NCI-H2196 (cell line): Measurements from ENCODE around the gene GFRA4.

Experiments
- DNase-seq: peaks from one replicate; lab custom pipeline; 2025; ENCODE audit not compliant: unreplicated experiment; lab: John Stamatoyannopoulos, UW

The GFRA4 gene

DNA sequence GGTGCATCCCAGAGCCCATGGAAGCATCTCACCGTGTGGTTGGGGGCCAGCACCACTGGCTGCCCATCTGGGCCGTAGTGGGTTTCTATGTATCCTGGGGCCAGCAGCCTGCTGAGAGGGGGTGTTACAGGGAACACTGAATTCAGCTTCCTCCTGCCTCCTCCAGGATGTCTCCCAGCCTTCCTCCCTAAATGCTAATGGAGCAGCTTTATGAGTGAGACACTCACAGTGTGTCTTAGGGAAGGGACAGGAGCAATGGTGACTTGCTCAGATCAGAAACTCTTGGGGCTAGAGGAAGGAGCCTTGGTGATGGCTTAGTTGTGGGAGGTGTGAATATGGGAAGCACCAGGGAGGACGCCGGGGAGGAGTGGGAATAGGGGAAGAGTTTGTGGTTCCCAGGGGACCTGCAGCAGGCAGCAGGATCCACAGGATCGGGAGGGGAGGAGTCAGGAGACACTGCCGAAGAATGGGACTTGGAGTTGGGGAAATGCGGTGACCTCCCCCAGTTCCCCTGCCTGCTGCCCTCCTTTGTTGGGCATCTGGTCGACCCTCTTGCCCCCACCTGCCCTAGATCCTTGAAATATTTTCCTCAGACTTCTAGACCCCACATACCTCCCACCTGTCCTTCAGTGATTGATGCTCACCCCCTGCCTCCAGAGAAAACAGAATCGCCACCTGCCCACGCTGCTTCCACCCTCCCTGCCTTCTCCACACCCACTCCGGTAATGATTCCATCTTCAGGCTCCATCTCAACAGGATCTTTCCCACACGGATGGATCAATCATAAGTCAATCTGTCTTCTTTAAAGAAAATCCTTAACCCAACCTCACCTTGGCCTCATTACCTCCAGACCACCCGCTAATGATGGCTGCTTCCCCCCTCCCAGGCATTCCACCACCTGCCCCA is 12.0 kb upstream of the GFRA4 start:
- DNase-seq: no peak

DNA sequence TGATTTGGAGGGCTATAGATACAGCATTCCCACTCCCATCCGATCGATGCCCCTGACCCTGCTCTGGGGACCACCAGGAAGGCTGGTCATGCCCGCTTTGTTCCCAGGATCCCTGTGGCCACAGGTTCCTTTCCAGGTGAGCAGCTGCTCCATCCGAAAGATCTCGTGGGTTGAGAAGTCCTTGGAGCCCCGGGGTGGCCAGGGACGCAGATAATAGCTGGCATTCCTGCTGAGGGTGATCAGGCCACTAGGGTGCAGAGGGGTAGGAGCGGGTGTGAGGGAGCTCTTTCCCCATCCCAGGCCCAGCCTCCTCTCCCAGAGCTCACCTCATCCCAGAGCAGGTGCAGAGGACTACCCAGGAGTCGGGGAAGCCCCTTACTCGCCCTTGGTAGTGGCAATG is 11.2 kb upstream of the GFRA4 start:
- DNase-seq: no peak

DNA sequence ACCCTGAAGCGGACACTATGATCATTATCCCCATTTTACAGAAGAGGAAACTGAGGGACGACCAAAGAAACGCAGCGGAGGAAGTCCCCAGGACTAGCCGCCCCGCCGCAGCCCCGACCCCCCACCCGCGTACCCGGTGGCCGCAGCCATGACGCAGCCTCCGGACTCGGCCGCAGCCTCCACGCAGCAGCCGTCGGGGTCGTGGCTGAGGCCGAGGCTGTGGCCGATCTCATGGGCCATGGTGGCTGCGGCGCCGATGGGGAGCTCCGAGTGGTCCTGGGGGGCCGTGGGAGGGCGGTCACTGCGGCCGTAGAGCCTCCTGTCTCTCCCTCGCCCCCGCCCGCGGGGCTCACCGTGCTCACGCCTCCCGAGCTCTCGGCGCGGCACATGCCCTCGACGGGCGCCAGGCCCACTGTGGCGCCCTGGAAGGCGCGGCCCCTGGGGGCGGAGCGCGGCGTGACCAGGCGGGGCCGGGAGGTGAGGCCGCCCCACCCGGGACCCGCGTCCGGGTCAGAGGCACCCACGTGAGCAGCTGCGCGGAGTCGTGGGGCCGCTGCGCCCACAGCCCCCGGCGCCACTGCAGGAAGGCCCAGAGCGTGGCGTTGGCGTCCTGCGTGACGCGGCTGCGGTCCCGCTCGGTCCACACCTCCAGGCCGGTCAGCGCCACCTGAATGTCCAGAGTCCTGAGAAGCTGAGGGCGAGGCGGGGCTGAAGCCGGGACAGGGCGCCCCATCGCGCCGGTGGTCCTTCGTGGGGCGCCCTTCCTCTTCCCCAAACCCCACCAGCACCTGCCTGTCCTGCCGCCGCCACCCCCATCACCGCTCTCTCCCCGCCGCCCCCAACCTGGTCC is 10.2 kb upstream of the GFRA4 start:
- no peak for DNase-seq

DNA sequence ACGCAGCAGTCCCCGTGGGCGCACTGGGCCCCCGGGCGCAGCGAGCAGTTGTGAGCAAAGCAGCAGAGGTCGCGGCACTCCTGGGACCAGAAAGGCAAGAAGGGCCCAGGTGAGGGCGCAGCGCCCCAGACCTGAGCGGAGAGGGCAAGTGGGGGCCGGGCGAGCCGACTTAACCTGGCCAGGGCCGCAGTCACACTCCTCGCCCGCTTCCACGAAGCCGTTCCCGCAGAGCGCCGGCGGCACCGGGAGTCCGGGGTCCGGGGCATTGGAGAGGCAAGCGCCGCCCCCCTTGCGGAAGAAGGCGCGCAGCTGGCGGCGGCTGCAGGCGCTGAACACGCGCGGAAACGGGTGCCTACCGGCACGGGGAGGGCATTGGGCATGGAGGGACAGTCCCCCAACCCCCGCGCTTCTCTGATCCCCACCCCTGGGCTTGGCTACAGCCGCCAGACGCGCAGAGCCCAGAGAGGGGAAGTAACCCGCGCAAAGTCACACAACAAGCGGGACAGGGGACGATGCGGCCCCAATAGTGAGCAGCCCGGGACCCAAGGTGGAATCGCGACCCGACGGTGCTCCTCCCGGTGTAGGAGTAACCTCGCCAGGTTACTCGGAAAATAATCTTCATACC is 9.5 kb upstream of the GFRA4 start:
- DNase-seq: no peak

DNA sequence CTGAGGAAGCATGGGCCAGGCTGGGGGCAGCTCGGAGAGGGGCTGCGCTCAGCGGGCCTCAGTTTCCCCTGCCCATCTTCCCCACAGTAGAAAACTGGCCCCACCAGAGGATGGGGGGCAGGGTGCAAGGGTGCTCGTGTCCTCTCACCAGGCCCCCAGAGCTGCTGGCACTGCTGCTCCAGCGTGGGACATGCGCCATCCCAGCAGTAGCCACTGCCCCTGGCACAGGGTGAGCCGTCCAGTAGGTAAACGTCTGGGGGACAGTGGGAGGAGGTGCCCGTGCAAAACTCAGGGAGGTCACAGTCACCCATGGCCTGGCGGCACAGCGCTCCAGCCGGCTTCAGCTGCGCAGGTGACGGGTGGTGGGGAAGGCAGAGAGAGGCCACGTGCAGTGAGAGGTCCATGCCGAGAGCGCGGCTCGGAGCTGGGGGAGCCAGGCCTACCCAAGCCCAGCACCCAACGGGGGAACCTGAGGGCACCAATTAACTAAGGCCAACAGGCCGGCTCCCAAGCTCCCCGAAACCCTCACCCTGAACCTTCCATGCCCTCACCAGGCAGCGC is 8.9 kb upstream of the GFRA4 start:
- DNase-seq: no peak

DNA sequence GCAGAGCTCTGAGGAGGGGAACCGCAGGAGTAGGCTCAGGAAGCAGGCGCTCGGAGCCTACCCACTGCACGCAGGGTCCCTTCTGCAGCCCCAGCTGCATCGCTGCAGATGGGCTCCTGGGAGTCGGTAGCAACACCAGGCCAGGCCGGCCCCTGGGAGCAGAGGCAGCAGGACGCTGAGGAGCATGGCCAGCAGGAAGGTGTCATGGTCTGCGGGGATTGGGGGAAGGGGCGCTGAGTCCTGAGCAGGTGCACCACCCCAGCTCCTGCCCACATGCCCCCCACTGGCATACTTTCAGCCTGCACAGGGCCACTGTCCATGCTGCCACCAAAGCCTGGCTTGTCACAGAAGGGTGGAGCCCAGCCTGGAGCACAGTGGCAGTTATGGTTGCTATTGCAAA is 7.7 kb upstream of the GFRA4 start:
- DNase-seq: no peak

DNA sequence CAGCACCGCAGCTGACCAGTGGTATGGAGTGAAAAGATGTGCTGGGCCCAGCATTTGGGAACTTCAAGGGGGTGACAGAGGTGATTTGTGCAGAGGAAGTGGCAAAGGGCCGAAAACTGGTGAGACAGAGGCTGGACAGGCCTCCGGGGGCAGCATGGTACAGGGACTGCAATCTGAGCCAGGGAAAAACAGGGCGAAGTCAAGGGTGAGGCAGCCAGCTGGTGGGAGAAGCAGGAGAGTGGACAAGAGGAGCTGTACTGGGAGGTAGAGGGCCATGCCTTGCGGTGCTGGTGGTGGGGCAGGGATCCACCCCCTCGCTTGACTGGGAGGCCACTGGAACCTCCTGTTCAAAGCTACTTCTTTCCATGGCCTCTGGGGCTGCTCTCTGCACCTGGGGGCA is 7.3 kb upstream of the GFRA4 start:
- no peak for DNase-seq

DNA sequence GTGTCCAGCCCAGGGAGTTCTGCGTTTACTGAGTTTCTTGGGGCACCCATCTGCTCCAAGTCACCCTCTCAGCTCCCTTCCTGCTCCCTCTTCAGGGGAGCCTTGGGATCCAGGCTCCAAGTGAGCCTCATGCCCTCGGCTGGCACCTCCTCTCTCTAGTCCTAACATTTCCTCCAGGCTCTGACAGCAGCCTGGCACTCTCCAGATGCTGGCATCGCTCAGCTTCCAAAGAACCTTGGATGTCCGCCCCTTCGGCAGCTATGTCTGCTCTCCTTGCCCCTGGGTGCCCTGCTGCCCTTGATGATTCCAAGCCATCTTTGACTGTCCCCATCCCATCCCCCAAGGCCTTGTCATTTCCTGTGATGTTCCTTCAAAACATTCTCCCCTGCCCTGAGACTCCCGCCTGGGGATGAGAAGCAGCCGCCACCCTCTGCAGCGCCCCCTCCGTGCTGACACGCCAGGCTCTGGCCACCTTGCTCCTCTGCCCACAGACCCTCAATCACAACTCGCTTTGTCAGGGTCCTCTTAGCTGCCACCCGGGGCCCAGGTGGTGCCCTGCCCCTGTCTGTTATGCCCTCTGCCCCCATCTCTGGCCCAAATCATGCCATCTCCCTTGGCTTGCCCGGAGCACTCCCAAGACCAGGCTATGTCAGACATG is 6.6 kb upstream of the GFRA4 start:
- no peak for DNase-seq

DNA sequence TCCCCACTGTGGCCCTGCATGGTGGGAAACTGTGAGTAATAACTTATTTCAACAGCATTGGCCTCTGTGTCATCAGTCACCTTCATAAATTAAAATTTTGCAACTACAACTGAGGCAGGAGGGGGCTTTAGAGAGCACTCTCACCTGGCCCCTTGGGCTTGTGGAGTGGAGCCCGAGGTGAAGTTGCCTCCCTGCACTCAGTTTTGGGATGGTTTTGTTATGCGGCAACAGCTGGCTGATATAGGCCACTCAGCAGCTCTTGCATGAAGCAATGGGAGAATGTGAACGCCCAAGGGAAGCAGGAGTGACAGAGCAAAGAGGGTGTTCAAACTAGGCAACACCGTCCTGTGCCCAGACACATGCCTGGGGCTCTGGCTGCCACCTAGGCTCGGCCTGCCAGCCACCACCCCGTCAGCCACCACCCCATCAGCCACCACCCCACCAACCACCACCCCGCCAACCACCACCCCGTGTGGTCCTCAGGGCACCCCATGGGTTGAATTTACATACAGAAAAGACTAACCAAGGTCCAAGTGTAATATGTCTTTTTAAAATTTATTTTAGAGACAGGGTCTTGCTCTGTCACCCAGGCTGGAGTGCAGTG is 4.3 kb upstream of the GFRA4 start:
- no peak for DNase-seq

DNA sequence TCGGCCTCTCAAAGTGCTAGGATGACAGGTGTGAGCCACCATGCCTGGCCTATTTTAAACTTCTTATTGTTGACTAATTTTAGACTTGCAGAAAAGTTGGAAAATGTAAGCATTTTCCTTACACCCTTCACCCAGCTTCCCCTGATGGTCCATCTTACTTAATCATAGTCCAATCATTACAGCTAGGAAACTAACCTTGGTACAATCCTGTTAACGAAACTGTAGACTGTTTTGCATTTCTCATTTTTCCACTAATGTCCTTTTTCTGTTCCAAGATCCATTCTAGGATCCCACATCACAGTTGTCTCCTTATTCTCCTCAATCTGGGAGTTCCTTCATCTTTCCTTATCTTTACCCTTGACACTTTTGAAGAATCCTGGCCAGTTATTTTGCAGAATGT is 659 bp upstream of the GFRA4 start:
- no peak for DNase-seq

DNA sequence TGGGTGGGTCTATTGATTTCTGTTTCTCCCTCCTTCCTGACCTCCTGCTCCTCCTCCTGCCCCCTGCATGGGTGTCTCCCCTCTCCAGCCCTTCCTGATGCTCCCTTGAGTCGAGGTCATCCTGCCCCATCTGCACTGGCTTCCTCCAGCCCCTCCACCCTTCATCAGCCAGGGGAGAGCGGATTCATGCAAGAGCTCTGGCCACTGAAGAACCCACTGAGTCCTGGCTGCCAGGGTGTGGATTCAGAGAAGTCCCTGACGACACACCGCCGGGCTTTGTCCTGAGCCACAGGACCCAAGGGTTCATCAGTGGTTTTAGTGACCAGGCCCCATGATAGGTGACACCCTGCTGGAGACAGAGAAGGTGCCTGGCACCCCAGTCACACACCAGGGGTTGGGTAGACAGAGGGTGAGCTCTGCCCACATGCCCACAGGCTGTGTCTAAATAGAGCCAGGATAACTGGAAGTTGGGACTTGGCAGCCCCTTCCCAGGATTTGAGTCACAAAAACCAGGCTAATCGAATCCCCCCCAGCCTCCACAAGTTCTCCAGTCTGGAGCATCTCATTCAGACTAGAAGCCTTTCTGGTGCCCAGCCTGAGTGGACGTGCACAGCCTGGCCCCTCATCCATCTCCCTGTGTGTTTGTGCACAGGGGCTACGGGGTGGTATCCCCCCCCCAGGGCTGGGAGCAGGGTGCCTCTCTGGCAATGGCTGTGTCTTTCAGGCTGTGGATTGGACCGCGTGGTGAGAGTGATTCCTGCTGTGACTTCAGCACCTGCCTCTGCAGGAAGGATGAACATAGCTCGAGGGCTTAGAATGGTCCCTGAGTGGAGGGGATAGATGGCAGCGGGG is 1.2 kb downstream of the GFRA4 start:
- no peak for DNase-seq

DNA sequence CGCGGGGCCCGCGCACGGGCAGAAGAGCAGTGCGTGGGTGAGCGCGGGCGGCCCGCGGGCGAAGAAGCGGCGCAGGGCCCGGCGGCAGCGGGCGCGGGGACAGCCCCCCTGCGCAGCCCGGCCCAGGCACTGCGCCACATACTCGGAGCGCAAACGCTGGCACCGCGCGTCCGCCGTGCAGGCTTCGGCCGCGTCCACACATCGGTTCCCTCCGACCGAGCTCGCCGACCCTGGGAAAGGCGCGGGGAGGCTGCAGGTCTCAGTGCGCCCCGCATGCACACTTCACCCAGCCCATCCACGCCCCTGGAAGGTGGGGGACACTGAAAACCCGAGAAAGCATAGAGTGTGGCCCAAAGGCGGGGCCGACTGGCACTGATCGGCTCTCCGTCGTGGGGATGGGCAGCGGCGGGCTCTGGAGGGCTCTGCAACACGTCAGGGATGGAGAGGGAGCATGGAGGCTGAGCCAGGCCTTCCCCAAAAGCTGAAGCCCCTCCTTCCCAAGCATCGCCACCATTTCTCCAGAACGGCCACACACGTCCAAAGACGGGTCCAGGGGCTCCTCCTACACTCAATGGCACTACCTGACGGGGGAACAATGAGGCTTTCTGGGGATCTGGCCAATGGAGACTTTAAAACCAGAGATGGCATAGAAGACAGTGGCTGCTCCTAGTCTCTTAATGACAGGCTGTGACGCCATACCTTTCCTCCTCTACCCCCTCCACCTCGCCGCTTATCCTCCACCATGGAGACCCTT is 2.0 kb downstream of the GFRA4 start:
- DNase-seq: no peak

DNA sequence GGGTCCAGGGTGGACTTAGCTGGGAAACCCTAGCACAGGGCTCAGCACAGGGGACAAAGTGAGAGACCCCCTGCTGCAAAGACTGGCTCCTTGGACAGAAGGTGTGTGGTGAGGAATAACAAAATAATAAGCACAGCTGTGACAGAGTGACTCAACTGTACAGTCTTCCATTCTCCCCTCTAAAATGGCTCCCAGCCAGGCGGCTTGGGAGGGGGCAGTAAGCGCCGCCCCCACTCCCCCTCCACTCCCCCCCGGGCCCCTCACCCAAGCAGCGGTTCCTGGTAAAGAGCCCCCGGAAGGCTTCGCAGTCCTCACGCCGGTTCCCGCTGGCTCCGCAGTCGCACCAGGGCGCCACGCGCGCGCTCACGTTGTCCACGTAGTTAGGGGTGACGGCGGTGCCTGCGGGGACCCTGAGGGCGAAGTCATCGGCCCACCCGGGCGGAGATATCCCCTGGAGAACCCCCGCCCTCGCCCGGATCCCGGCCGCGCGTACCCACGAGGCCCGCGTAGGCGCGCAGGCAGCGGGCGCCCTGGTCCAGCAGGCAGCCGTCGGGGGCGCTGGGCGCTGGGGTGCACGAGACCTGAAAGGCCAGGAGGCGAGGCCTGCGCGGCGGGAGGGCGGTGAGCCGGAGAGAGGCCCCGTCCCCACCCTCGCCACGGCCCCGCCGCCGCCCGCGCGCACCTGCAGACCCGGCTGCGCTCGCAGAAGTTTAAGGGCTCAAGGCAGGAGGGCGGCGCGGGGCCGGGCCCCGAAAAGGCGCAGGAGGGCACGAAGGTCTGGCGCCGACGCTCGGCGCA is 2.7 kb downstream of the GFRA4 start:
- no peak for DNase-seq

DNA sequence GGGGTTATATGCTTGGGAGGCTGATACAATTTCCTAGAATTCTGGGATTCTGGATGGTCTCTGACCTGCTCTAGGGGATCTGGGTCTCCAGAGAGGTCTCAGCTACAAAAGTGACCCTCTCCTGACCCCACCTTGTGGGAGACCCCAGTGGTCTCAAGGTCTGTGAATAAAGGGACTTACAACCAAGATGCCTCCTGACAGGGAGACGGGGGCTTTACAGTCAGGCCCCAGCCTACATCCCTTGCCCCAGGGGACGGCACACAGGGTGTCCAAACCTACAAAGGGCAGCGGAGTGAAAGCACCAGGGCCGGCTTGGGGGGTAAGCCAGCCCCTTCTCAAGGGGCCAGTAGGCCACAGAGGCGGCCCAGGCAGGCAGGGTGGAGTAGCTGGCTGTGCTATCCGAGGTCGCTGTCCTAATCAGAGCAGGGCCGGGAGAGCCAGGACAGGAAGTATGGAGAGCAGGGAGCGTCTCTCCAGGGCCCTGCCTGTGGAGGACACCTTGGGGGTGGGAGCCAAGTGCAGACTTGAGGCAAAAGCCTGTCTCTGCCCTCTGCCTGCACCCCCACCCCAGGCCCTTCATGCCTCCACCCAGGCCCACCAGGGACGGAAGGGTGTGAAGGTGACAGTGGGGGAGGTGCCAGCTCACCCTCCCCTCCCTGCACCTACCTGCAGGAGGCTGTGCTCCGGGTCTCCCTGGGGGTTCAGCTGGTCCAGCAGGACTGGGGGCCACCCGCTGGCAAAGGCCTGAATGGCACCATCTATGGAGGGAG is 3.5 kb downstream of the GFRA4 start:
- DNase-seq: no peak

DNA sequence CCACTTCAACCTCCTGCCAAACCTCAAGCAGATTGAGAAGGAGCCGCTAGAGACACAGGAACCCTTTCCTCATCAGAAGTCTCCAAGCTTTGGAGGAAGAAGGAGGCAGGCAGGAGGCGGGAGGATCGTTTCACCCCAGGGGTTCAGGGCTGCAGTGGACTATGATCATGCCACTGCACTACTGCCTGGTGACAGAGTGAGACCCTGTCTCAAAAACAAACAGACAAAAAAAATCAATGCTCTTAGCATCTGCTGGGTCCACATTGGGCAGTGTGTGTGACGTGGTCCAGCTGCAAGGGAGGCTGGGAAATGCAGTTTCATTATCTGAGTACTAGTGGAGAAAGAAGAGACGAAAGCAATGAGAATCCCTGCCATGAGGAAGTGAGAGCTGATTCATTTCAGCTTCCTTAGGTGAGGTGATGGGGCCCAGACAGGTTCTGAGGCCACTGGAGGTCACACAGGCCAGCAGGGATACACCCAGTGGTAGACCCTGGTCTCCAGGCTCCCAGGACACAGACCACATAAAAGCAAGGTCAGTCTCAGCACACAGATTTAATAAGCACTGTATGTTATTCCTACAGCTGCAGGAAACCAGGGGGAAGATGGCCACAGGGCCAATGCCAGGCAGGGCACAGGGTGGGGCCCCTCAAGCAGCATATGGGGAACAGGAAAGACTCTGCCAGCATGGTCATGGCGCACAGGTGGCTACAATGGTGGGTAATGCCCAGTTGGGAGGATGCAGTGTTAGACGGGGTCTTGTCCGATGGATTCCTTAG is 4.3 kb downstream of the GFRA4 start:
- no peak for DNase-seq

DNA sequence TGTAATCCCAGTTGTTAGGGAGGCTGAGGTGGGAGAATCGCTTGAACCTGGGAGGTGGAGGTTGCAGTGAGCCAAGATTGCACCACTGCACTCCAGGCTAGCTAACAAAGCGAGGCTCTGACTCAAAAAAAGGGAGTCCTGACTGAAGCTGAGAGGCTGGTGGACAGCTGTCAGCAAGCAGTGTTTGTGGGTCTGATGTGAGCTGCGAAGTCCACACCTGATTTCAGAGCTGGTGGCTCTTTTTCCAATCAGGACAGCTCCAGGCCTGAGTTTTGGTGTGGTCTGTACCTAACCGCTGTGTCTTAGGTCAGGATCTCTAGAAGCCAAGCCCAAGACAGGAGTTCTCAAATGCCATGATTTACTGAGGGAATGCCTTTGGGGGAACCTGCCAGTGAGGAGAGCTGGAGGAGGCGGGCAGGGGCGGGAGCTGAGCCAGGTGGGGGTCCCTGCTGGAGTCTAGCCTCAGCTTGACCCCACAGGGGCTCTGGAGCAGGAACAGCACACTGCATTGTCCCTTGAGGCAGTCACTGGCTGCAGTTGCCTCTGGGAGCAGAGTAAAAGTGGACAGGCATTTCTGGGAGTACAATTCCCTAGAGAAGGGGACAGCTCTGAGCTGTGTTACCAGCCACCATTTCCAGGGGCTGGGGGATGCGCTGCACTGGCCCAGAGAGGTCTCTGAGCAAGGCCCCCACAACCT is 5.0 kb downstream of the GFRA4 start:
- DNase-seq: no peak
